IMR-90 (cell line): ENCODE measurements around the gene DKK3. TPM values are rescaled to one million over a fixed set of nuclear protein-coding genes. Genes with fewer than 3 reads are reported as not detected.
A peak's percentile ranks its signal among the peaks of the same experiment; 100 is the strongest.

Source experiments
- ATAC-seq: fragments of 200-7000 bp; cut with Tn5 transposase; 2 replicates; pipeline ENCODE4 v1.9.1; 2020; ENCODE audit warnings: low read depth, mild to moderate bottlenecking, moderate library complexity
- BruUV-seq: library from RNA; stranded (reverse); fragments of 400-500 nt; replicated peaks from 2 replicates; lab custom pipeline; 2021; lab: Mats Ljungman, UMichigan
- CTCF ChIA-PET: fragments of 300-600 bp; formaldehyde crosslinking; extraction: SDS; loops from one replicate; lab custom pipeline; 2021; ENCODE audit warnings: antibody characterized with exemption; lab: Yijun Ruan, JAX
- POLR2A ChIA-PET: fragments of 300-600 bp; sonication (Branson Sonifier 250); formaldehyde crosslinking; loops from one replicate; lab custom pipeline; 2022; ENCODE audit warnings: antibody characterized with exemption; ENCODE audit not compliant: unreplicated experiment; lab: Charles Lee
- DNase-seq: peaks from one replicate; pipeline ENCODE4 v3.0.0; 2013
- H2AFZ ChIP-seq: replicated peaks from 2 replicates; pipeline ENCODE3; 2013; ENCODE audit warnings: low read length, mild to moderate bottlenecking; ENCODE audit not compliant: poor library complexity
- H2AK5ac ChIP-seq: 2 replicates; pipeline ENCODE4 v1.6.1; 2013; ENCODE audit warnings: low read depth, low read length, inconsistent platforms
- H2AK9ac ChIP-seq: replicated peaks from 2 replicates; pipeline ENCODE3; 2013; ENCODE audit warnings: mild to moderate bottlenecking, low read depth, low read length, moderate library complexity; ENCODE audit not compliant: poor library complexity
- H2BK120ac ChIP-seq: 2 replicates; pipeline ENCODE4 v1.6.1; 2013; ENCODE audit warnings: low read depth, low read length, inconsistent platforms
- H2BK15ac ChIP-seq: 3 replicates; pipeline ENCODE4 v1.6.1; 2013; ENCODE audit warnings: low read depth, low read length, inconsistent platforms
- H2BK20ac ChIP-seq: 2 replicates; pipeline ENCODE4 v1.6.1; 2013; ENCODE audit warnings: low read depth, mild to moderate bottlenecking, inconsistent platforms, low read length, moderate library complexity
- H2BK5ac ChIP-seq: 2 replicates; pipeline ENCODE4 v1.6.1; 2013; ENCODE audit warnings: mild to moderate bottlenecking, low read depth, low read length, inconsistent platforms; ENCODE audit not compliant: poor library complexity, severe bottlenecking
- H3K14ac ChIP-seq: replicated peaks from 2 replicates; pipeline ENCODE4 v1.6.1; 2013; ENCODE audit warnings: low read depth, low read length, inconsistent platforms
- H3K18ac ChIP-seq: 2 replicates; pipeline ENCODE4 v1.6.1; 2013; ENCODE audit warnings: low read depth, low read length, control low read depth
- H3K23ac ChIP-seq: 2 replicates; pipeline ENCODE4 v1.6.1; 2013; ENCODE audit warnings: low read depth, low read length, inconsistent platforms
- H3K27ac ChIP-seq: 2 replicates; pipeline ENCODE4 v1.5.1; 2013; ENCODE audit warnings: mild to moderate bottlenecking, control low read depth, low read length; ENCODE audit not compliant: insufficient read depth
- H3K27me3 ChIP-seq: 2 replicates; pipeline ENCODE4 v1.6.1; 2013; ENCODE audit warnings: low read length; ENCODE audit not compliant: control insufficient read depth, insufficient read depth
- H3K36me3 ChIP-seq: 2 replicates; pipeline ENCODE4 v1.6.1; 2013; ENCODE audit warnings: low read length, mixed read lengths; ENCODE audit not compliant: control insufficient read depth, insufficient read depth
- H3K4ac ChIP-seq: 2 replicates; pipeline ENCODE4 v1.6.1; 2013; ENCODE audit warnings: low read depth, low read length, inconsistent platforms
- H3K4me1 ChIP-seq: 2 replicates; pipeline ENCODE4 v1.6.1; 2013; ENCODE audit warnings: low read length, mixed read lengths; ENCODE audit not compliant: control insufficient read depth, insufficient read depth
- H3K4me2 ChIP-seq: 2 replicates; pipeline ENCODE4 v1.6.1; 2013; ENCODE audit warnings: low read depth, mild to moderate bottlenecking, control low read depth, low read length, moderate library complexity
- H3K4me3 ChIP-seq: 2 replicates; pipeline ENCODE4 v1.5.1; 2013; ENCODE audit warnings: low read depth, mild to moderate bottlenecking, control low read depth, low read length, moderate library complexity; ENCODE audit not compliant: insufficient read depth
- H3K56ac ChIP-seq: 2 replicates; pipeline ENCODE4 v1.6.1; 2013; ENCODE audit warnings: low read length, inconsistent platforms; ENCODE audit not compliant: insufficient read depth; ENCODE audit errors: extremely low read depth
- H3K79me1 ChIP-seq, 2 experiments: 2 replicates each; pipeline ENCODE4 v1.6.1; 2013; ENCODE audit warnings: low read length in 2 of 2, inconsistent platforms in 1 of 2, low read depth in 1 of 2
- H3K9ac ChIP-seq: 2 replicates; pipeline ENCODE4 v1.6.1; 2013; ENCODE audit warnings: low read depth, low read length, control low read depth
- H3K9me1 ChIP-seq: 2 replicates; pipeline ENCODE4 v1.6.1; 2013; ENCODE audit warnings: low read length, inconsistent platforms; ENCODE audit not compliant: insufficient read depth
- H3K9me3 ChIP-seq: 2 replicates; pipeline ENCODE4 v1.6.1; 2013; ENCODE audit warnings: low read length; ENCODE audit not compliant: control insufficient read depth, insufficient read depth
- H4K20me1 ChIP-seq: 2 replicates; pipeline ENCODE4 v1.6.1; 2013; ENCODE audit warnings: low read length, inconsistent platforms; ENCODE audit not compliant: insufficient read depth
- H4K5ac ChIP-seq: 2 replicates; pipeline ENCODE4 v1.6.1; 2013; ENCODE audit warnings: mild to moderate bottlenecking, low read depth, low read length, control low read depth
- H4K8ac ChIP-seq, 2 experiments: 2 replicates each; pipeline ENCODE4 v1.6.1; 2013; ENCODE audit warnings: low read depth in 2 of 2, low read length in 2 of 2, control low read depth in 1 of 2, inconsistent platforms in 1 of 2
- H4K91ac ChIP-seq: 2 replicates; pipeline ENCODE4 v1.6.1; 2013; ENCODE audit warnings: low read depth, low read length, inconsistent platforms; ENCODE audit not compliant: insufficient read depth
- BHLHE40 ChIP-seq: fragments of 150-350 bp; IDR thresholded peaks from 2 replicates; pipeline ENCODE4 v1.6.1; 2016; ENCODE audit warnings: mild to moderate bottlenecking, low read depth, low read length
- CEBPB ChIP-seq: IDR thresholded peaks from 2 replicates; pipeline ENCODE4 v1.6.1; 2012; ENCODE audit warnings: low read depth, low read length, improper control_type of control experiment
- CHD1 ChIP-seq: IDR thresholded peaks from 2 replicates; pipeline ENCODE4 v1.6.1; 2012; ENCODE audit warnings: low read depth, low read length, improper control_type of control experiment
- FOS ChIP-seq: fragments of 150-350 bp; IDR thresholded peaks from 2 replicates; pipeline ENCODE4 v1.6.1; 2016; ENCODE audit warnings: low read depth, low read length
- MAFK ChIP-seq: IDR thresholded peaks from 2 replicates; pipeline ENCODE4 v1.6.1; 2012; ENCODE audit warnings: low read depth, low read length, improper control_type of control experiment
- MAZ ChIP-seq: IDR thresholded peaks from 2 replicates; pipeline ENCODE4 v1.6.1; 2012; ENCODE audit warnings: low read depth, mild to moderate bottlenecking, low read length, improper control_type of control experiment, moderate library complexity, borderline replicate concordance
- MXI1 ChIP-seq: IDR thresholded peaks from 2 replicates; pipeline ENCODE4 v1.6.1; 2012; ENCODE audit warnings: low read depth, mild to moderate bottlenecking, low read length, moderate library complexity, borderline replicate concordance
- NFE2L2 ChIP-seq: fragments of 150-350 bp; IDR thresholded peaks from 2 replicates; pipeline ENCODE4 v1.6.1; 2016; ENCODE audit warnings: low read depth, mild to moderate bottlenecking, low read length
- RAD21 ChIP-seq: IDR thresholded peaks from 2 replicates; pipeline ENCODE4 v1.6.1; 2012; ENCODE audit warnings: low read length, improper control_type of control experiment
- RCOR1 ChIP-seq: IDR thresholded peaks from 2 replicates; pipeline ENCODE4 v1.6.1; 2012; ENCODE audit warnings: mild to moderate bottlenecking, low read length, improper control_type of control experiment; ENCODE audit not compliant: insufficient replicate concordance
- RFX5 ChIP-seq: IDR thresholded peaks from 2 replicates; pipeline ENCODE4 v1.8.0; 2012; ENCODE audit warnings: low read depth, mild to moderate bottlenecking, low read length, moderate library complexity
- dilution Hi-C: fragments of 300-500 bp; cut with HindIII; formaldehyde crosslinking; loops from one replicate; pipeline ENCODE4 v1.14.3; 2018; ENCODE audit warnings: low sequenced_read_pairs; ENCODE audit not compliant: unreplicated experiment
- in situ Hi-C: fragments of 300-500 bp; cut with MboI; formaldehyde crosslinking; loops from 3 replicates; pipeline ENCODE4 v1.14.3; 2019; ENCODE audit warnings: low sequenced_read_pairs, inconsistent platforms, mixed read lengths
- intact Hi-C: fragments of 100-400 bp; cut with micrococcal nuclease; formaldehyde crosslinking; loops from 2 replicates; pipeline ENCODE4 v1.10.0; 2022
- polyA plus RNA-seq, 3 experiments: library from polyadenylated mRNA; depleted of rRNA; stranded (reverse); fragments of >200 nt; gene quantifications; 2 replicates each; pipeline ENCODE4 v1.2.3, GENCODE V29; 2012; ENCODE audit warnings: low replicate concordance in 1 of 3
- total RNA-seq: library from RNA; depleted of rRNA; stranded (reverse); fragments of >200 nt; gene quantifications from 2 replicates; pipeline ENCODE4 v1.2.3, GENCODE V29; 2012
- TF ChIP-seq, protein P1 (sequence below): fragments of 150-350 bp; IDR thresholded peaks from 2 replicates; pipeline ENCODE4 v1.6.1; 2017; ENCODE audit warnings: mild to moderate bottlenecking, antibody characterized with exemption, low read length, low read depth
- TF ChIP-seq, protein P2 (sequence below): fragments of 150-350 bp; IDR thresholded peaks from 2 replicates; pipeline ENCODE4 v1.6.1; 2016; ENCODE audit warnings: low read depth, mild to moderate bottlenecking, low read length, moderate library complexity, borderline replicate concordance
- TF ChIP-seq, protein P3 (sequence below): conservative IDR thresholded peaks from 2 replicates; pipeline ENCODE4 v1.5.1; 2012; ENCODE audit warnings: mild to moderate bottlenecking, low read depth, low read length, improper control_type of control experiment

DKK3 gene
- total and polyA plus RNA-seq, 2 of the 4 experiments (the other 2 are of a cell fraction), result 453 to 964 TPM

DNA sequence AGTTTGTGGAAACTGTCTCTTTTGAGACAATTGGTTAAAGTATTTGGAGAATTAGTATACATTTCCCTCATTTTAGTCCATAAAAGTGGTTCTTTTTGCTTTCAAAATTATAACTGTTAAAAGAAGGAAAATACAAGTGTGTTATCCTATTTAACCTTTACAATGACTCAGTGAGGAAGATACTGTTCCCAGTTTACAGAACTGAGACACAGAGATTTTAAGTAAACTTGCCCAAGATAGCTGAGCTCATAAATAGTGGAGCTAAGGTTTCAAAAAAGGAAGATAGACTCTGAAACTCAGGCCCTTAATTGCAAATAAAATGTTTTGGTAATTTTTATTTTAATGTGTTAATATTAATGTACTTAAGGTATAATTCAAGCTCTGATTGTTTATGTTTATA lies 58.9 kb downstream of the DKK3 start:
- Histone ChIP-seq H3K9ac (no peak overlapping the region), H3K27ac (no peak overlapping the region), H2BK20ac (no peak overlapping the region), H2BK15ac (no peak overlapping the region), H3K4ac (no peak overlapping the region), H2BK120ac (no peak overlapping the region), H2BK5ac (no peak overlapping the region), H3K23ac (no peak overlapping the region), H2AFZ (no peak overlapping the region), H3K18ac (no peak overlapping the region), H3K4me3 (no peak overlapping the region), H3K36me3 (peaks cover 21% of the 10 kb centered on the region), H3K9me1 (no peaks in the 10 kb centered on the region), H4K8ac (no peak overlapping the region), H3K79me1 (peaks cover 13 to 27% of the 10 kb centered on the region in 2 experiments), H3K14ac (no peak overlapping the region), H3K27me3 (no peaks in the 10 kb centered on the region), H4K5ac (no peak overlapping the region), H2AK9ac (no peak overlapping the region), H3K9me3 (no peaks in the 10 kb centered on the region), H4K20me1 (no peaks in the 10 kb centered on the region), H3K56ac (no peak overlapping the region), H3K4me1 (peaks cover 5% of the 10 kb centered on the region; the same call in 1 of the 2 replicates), H3K4me2 (no peak overlapping the region), H2AK5ac (no peak overlapping the region), H4K91ac (no peak overlapping the region)
- ChIA-PET CTCF (no interaction called here), POLR2A (no interaction called here)
- TF ChIP-seq CEBPB (no peak), RAD21 (no peak), MXI1 (no peak), FOS (no peak), MAFK (no peak), BHLHE40 (no peak), NFE2L2 (no peak), RFX5 (no peak), MAZ (no peak), RCOR1 (no peak), CHD1 (no peak)
- TF ChIP-seq, protein P1, sequence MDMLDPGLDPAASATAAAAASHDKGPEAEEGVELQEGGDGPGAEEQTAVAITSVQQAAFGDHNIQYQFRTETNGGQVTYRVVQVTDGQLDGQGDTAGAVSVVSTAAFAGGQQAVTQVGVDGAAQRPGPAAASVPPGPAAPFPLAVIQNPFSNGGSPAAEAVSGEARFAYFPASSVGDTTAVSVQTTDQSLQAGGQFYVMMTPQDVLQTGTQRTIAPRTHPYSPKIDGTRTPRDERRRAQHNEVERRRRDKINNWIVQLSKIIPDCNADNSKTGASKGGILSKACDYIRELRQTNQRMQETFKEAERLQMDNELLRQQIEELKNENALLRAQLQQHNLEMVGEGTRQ, result no peak
- TF ChIP-seq, protein P2, sequence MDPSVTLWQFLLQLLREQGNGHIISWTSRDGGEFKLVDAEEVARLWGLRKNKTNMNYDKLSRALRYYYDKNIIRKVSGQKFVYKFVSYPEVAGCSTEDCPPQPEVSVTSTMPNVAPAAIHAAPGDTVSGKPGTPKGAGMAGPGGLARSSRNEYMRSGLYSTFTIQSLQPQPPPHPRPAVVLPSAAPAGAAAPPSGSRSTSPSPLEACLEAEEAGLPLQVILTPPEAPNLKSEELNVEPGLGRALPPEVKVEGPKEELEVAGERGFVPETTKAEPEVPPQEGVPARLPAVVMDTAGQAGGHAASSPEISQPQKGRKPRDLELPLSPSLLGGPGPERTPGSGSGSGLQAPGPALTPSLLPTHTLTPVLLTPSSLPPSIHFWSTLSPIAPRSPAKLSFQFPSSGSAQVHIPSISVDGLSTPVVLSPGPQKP, result no peak
- TF ChIP-seq, protein P3, sequence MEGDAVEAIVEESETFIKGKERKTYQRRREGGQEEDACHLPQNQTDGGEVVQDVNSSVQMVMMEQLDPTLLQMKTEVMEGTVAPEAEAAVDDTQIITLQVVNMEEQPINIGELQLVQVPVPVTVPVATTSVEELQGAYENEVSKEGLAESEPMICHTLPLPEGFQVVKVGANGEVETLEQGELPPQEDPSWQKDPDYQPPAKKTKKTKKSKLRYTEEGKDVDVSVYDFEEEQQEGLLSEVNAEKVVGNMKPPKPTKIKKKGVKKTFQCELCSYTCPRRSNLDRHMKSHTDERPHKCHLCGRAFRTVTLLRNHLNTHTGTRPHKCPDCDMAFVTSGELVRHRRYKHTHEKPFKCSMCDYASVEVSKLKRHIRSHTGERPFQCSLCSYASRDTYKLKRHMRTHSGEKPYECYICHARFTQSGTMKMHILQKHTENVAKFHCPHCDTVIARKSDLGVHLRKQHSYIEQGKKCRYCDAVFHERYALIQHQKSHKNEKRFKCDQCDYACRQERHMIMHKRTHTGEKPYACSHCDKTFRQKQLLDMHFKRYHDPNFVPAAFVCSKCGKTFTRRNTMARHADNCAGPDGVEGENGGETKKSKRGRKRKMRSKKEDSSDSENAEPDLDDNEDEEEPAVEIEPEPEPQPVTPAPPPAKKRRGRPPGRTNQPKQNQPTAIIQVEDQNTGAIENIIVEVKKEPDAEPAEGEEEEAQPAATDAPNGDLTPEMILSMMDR, result no peak
- intact Hi-C loops (no loop called here), in situ Hi-C loops (no loop called here), dilution Hi-C loops (no loop called here)
- peak; percentile 42 for DNase-seq
- BruUV-seq, result no TSS peak
- ATAC-seq, result peak; percentile 52; the same call in 1 of the 2 replicates
